GM12864 (cell line): Measurements from ENCODE around the gene GPR32.
"Not testable (repeated sequence)": the region's sequence is repeated elsewhere in the genome, so short reads cannot be mapped to it uniquely, and the experiment has no call there.

ENCODE experiments used
- DNase-seq: peaks from one replicate; pipeline ENCODE4 v3.0.0-alpha.2; 2011; ENCODE audit warnings: low read depth
- H3K4me3 ChIP-seq: 2 replicates; pipeline ENCODE4 v1.5.1; 2011; ENCODE audit warnings: mild to moderate bottlenecking, low read depth, low read length, control low read depth
- TF ChIP-seq, protein P1 (sequence below): IDR thresholded peaks from 2 replicates; pipeline ENCODE4 v1.5.1; 2011; ENCODE audit warnings: low read depth, mild to moderate bottlenecking, moderate library complexity, low read length, control low read depth, inconsistent platforms; ENCODE audit errors: missing control alignments

Gene GPR32

DNA sequence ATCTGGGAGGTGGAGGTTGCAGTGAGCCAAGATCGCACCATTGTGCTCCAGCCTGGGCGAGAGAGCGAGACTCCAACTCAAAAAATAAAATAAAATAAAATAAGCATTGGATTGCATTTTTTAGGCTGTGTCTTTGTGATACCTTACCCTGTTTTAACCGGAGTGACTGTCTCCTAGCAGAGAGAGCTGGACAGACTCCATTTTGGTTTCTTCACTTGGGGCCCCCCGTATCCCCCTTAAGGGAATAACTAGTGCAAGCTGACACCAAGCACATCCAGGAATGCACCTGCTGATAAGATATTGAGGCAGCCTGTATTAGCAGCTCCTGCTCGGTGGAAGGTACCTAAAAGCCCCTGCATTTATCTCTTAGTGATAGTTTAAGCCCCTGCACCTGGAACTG lies 20.8 kb upstream of the GPR32 start:
- H3K4me3 ChIP-seq, result no peak overlapping the region
- TF ChIP-seq, protein P1, sequence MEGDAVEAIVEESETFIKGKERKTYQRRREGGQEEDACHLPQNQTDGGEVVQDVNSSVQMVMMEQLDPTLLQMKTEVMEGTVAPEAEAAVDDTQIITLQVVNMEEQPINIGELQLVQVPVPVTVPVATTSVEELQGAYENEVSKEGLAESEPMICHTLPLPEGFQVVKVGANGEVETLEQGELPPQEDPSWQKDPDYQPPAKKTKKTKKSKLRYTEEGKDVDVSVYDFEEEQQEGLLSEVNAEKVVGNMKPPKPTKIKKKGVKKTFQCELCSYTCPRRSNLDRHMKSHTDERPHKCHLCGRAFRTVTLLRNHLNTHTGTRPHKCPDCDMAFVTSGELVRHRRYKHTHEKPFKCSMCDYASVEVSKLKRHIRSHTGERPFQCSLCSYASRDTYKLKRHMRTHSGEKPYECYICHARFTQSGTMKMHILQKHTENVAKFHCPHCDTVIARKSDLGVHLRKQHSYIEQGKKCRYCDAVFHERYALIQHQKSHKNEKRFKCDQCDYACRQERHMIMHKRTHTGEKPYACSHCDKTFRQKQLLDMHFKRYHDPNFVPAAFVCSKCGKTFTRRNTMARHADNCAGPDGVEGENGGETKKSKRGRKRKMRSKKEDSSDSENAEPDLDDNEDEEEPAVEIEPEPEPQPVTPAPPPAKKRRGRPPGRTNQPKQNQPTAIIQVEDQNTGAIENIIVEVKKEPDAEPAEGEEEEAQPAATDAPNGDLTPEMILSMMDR, result no peak
- no peak for DNase-seq

DNA sequence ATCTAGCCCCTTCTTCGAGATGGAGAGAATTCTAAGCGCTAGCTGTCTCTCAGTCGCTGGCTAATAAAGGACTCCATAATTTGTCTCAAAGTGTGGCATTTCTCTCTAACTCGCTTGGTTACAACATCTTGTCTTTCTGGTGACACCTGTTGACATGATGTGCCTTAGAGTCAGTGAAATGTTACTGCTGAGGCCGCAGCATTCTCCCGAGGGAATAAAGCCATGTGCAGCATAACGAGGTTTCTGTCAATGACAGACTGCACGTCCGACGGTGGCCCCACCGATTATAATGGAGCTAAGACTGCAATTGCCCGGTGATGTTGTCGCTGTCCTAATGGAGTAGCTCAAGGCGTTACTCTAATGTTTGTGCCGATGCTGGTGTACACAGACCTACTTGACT lies 20.3 kb upstream of the GPR32 start:
- H3K4me3 ChIP-seq, result no peak overlapping the region
- DNase-seq, result no peak
- TF ChIP-seq, protein P1, result no peak

DNA sequence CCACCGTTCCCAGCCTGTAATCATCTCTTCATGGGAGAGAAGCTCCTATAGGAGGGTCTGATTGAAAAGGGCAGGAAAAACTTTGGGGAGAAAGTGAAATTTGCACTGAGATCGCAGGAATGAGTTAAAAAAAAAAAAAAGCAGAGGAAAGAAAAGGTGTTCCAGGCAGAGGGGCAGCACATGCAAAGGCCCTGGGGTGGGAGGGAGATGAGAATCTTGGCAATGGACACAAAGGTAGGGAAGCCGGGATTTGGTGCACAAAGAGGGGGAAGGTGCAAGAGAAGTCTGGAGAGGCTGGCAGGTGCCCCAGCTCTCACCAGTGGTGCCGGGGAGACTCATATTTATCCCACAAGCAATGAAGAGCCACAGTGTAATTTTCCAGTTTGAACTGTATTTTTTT lies 16.4 kb upstream of the GPR32 start:
- no peak overlapping the region for H3K4me3 ChIP-seq
- TF ChIP-seq, protein P1, result no peak
- DNase-seq, result no peak

GRCh38 chr19:50756244-50756643 lies 14.0 kb upstream of the GPR32 start:
- H3K4me3 ChIP-seq, DNase-seq: not testable (repeated sequence)

DNA sequence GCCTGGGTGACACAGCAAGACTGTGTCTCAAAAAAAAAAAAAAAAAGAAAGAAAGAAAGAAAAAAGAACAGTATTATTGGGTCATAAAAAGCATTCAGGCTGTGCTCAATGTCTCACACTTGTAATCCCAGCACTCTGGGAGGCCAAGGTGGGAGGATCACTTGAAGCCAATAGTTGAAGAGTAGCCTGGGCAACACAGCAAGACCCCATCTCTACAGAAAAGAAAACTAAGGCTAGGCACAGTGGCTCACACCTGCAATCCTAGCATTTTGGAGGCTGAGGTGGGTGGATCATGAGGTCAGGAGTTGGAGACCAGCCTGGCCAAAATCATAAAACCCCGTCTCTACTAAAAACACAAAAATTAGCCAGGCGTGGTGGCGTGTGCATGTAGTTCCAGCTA lies 12.6 kb upstream of the GPR32 start:
- DNase-seq, H3K4me3 ChIP-seq: not testable (repeated sequence)

DNA sequence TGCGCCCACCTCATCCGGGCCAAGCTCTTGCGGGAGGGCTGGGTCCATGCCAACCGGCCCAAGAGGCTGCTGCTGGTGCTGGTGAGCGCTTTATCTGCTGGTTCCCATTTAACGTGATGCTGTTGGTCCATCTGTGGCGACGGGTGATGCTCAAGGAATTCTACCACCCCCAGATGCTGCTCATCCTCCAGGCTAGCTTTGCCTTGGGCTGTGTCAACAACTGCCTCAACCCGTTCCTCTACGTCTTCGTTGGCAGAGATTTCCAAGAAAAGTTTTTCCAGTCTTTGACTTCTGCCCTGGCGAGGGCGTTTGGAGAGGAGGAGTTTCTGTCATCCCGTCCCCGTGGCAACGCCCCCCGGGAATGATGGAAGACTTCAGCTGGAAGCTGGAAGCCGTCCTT lies 11.2 kb upstream of the GPR32 start:
- not testable (repeated sequence) for H3K4me3 ChIP-seq, DNase-seq

DNA sequence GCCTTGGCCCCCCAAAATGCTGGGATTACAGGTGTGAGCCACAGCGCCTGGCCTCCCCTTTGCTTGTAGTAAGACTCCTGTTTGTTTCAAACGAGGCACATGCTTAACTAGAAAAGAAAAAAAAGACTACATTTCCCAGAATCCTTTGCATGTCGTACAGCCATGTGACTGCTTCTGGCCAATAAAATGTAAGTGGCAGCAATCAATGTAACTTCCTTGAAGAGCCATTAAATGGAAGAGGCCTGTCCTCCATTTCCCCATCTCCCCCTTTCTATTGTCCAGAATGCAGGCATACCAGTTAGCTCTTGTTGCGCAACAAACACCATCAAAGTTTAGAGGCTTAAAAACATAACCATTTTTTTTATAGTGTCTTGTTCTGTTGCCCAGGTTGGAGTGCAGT lies 10.4 kb upstream of the GPR32 start:
- peak; percentile 5 for DNase-seq
- TF ChIP-seq, protein P1, result no peak
- no peak overlapping the region for H3K4me3 ChIP-seq

GRCh38 chr19:50761501-50761900 lies 8.8 kb upstream of the GPR32 start:
- not testable (repeated sequence) for DNase-seq, H3K4me3 ChIP-seq

DNA sequence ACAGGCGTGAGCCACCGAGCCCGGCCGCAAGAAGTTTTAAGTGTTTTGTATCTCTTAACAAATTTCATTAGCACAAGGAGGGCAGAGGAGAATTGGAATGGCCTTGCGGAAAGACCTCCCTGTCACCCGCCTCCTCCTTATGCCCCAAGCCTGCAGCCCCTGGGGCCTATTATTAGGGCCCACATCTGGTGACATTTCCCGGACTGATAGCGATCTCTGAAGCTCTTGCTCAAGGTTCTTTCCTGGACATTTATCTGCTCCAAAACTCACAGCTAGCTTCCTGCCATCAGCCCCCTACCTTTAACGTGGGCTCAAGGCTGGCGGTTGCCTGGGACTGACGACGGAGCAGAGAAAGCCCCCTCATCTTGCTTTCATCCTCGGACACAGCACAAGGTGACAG lies 6.7 kb upstream of the GPR32 start:
- not testable (repeated sequence) for DNase-seq, H3K4me3 ChIP-seq

DNA sequence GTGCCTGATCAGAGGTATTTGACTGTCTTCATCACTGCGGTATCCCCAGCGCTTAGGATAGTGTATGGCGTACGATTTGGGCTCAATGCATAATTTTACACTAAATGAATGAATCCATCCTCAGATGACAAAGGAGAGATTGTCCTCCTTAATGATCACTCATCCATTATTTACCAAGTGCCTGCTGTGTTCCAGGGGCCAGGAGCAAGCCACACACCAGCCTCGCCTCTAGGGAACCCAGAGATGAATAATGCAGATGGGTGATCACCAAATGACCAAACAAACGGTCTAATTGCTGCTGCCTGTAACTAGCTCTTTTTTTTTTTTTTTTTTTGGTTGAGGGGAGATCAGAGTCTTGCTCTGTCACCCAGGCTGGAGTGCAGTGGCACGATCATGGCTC lies 5.9 kb upstream of the GPR32 start:
- no peak for DNase-seq
- H3K4me3 ChIP-seq, result no peak overlapping the region
- TF ChIP-seq, protein P1, result no peak

GRCh38 chr19:50766746-50767145 lies 3.5 kb upstream of the GPR32 start:
- not testable (repeated sequence) for H3K4me3 ChIP-seq, DNase-seq

- DNase-seq, H3K4me3 ChIP-seq: not testable (repeated sequence)
Measured at GRCh38 chr19:50767263-50767662, 3.0 kb upstream of the GPR32 start.
